Uterus (tissue), 4 donors: ENCODE results near the gene SLC5A5. TPM values are rescaled to one million over a fixed set of nuclear protein-coding genes. Genes with fewer than 3 reads are reported as not detected.
"Not testable (repeated sequence)": the region's sequence is repeated elsewhere in the genome, so short reads cannot be mapped to it uniquely, and the experiment has no call there.

Experiments
- DNase-seq, 2 donors: peaks; one replicate each; pipeline ENCODE4 v3.0.0-alpha.2; 2019 to 2020
- H3K27ac ChIP-seq, 2 donors: fragments of 200-600 bp; sonication (generic); 1 replicate in 1 of 2; 2 replicates in 1 of 2; pipeline ENCODE4 v1.5.1; 2016 to 2018
- H3K27me3 ChIP-seq, 2 donors: fragments of 200-600 bp; sonication (generic); one replicate each; pipeline ENCODE4 v1.5.1; 2018 to 2019; ENCODE audit warnings: control low read depth in 1 of 2
- H3K36me3 ChIP-seq, 2 donors: fragments of 200-600 bp; sonication (generic); one replicate each; pipeline ENCODE4 v1.5.1; 2019; ENCODE audit warnings: control low read depth in 1 of 2
- H3K4me1 ChIP-seq, 2 donors: fragments of 200-600 bp; sonication (generic); one replicate each; pipeline ENCODE4 v1.5.1; 2018 to 2019; ENCODE audit warnings: control low read depth in 1 of 2
- H3K4me3 ChIP-seq, 2 donors: fragments of 200-600 bp; sonication (generic); 1 replicate in 1 of 2; 2 replicates in 1 of 2; pipeline ENCODE4 v1.5.1; 2018 to 2019; ENCODE audit warnings: mild to moderate bottlenecking in 1 of 2
- H3K9me3 ChIP-seq, 2 donors: fragments of 200-600 bp; sonication (generic); one replicate each; pipeline ENCODE4 v1.5.1; 2019; ENCODE audit warnings: control low read depth in 1 of 2
- CTCF ChIP-seq, 4 experiments: fragments of 200-600 bp in 2 of 4; fragments of 450-650 bp in 2 of 4; sonication (generic) in 2 of 4; IDR thresholded peaks; one replicate each; pipeline ENCODE4 v1.5.1; 2016 to 2019; ENCODE audit warnings: antibody characterized with exemption in 4 of 4, mild to moderate bottlenecking in 2 of 4, moderate library complexity in 1 of 4
- POLR2A ChIP-seq, 2 donors: fragments of 450-650 bp; IDR thresholded peaks; one replicate each; pipeline ENCODE4 v1.6.1; 2016; ENCODE audit warnings: antibody characterized with exemption in 2 of 2, mild to moderate bottlenecking in 1 of 2, moderate library complexity in 1 of 2
- intact Hi-C: fragments of 100-400 bp; cut with DNase I; formaldehyde crosslinking; loops from one replicate; pipeline ENCODE4 v1.15.1; 2023; ENCODE audit warnings: low total_unique reads
- total RNA-seq, 4 donors: library from RNA; depleted of rRNA in 3 of 4; stranded (reverse); fragments of >200 nt in 3 of 4; gene quantifications; one replicate each; pipeline versions ENCODE4 v1.1.0 to v1.2.4, GENCODE V29; 2014 to 2023
- donor health status: DM: yes; HTN: yes; CAD: no.

The SLC5A5 gene
- total RNA-seq, 4 donors from 2014 or later = not detected

GRCh38 chr19:17883627-17884410, 12.1 kb downstream of the SLC5A5 start:
- Histone ChIP-seq H3K27me3 (no peaks in the 10 kb centered on the region), H3K36me3 (no peaks in the 10 kb centered on the region), H3K27ac (no peak overlapping the region), H3K9me3 (no peaks in the 10 kb centered on the region), H3K4me3 (no peak overlapping the region), H3K4me1 (no peaks in the 10 kb centered on the region)
- TF ChIP-seq POLR2A (IDR thresholded peaks at IDR 0.05) = no peak
- no peak for TF ChIP-seq CTCF (IDR thresholded peaks at IDR 0.05)
- DNase-seq = no peak
- intact Hi-C loops = no loop called here

GRCh38 chr19:17886515-17886914, 14.8 kb downstream of the SLC5A5 start:
- H3K4me3 ChIP-seq = no peak overlapping the region
- no peaks in the 10 kb centered on the region for H3K36me3 ChIP-seq
- H3K27ac ChIP-seq = no peak overlapping the region
- no peaks in the 10 kb centered on the region for H3K27me3 ChIP-seq
- H3K4me1 ChIP-seq = no peaks in the 10 kb centered on the region
- H3K9me3 ChIP-seq = no peaks in the 10 kb centered on the region
- DNase-seq = no peak
- no peak for TF ChIP-seq POLR2A (IDR thresholded peaks at IDR 0.05)
- TF ChIP-seq CTCF (IDR thresholded peaks at IDR 0.05) = no peak
- intact Hi-C loops = no loop called here

GRCh38 chr19:17887221-17887620, 15.5 kb downstream of the SLC5A5 start:
- H3K4me1 ChIP-seq, H3K4me3 ChIP-seq, intact Hi-C loops, H3K9me3 ChIP-seq, H3K36me3 ChIP-seq, DNase-seq, H3K27ac ChIP-seq, H3K27me3 ChIP-seq: not testable (repeated sequence)

GRCh38 chr19:17888260-17888659, 16.5 kb downstream of the SLC5A5 start:
- Histone ChIP-seq H3K36me3 (no peaks in the 10 kb centered on the region), H3K27me3 (no peaks in the 10 kb centered on the region), H3K9me3 (no peaks in the 10 kb centered on the region), H3K4me1 (no peaks in the 10 kb centered on the region), H3K27ac (no peak overlapping the region), H3K4me3 (no peak overlapping the region)
- no peak for DNase-seq
- TF ChIP-seq POLR2A (IDR thresholded peaks at IDR 0.05) (no peak), CTCF (IDR thresholded peaks at IDR 0.05) (no peak)
- intact Hi-C loops = no loop called here

- TF ChIP-seq CTCF (IDR thresholded peaks at IDR 0.05) (no peak), POLR2A (IDR thresholded peaks at IDR 0.05) (no peak)
- DNase-seq = no peak
- Histone ChIP-seq H3K36me3 (no peaks in the 10 kb centered on the region), H3K27me3 (no peaks in the 10 kb centered on the region), H3K4me1 (no peaks in the 10 kb centered on the region), H3K9me3 (no peaks in the 10 kb centered on the region), H3K27ac (no peak overlapping the region), H3K4me3 (no peak overlapping the region)
- intact Hi-C loops = no loop called here
Observed at GRCh38 chr19:17889609-17890214, 18.0 kb downstream of the SLC5A5 start.
